OCI-LY3 (cell line): Measurements from ENCODE around the gene ATAD3C.
A peak's percentile ranks its signal among the peaks of the same experiment; 100 is the strongest.

ENCODE experiments used
- H2AFZ ChIP-seq: fragments of 200-600, 300-600 bp; shearing (Covaris generic); 2 replicates; pipeline ENCODE4 v1.6.0; 2014; ENCODE audit warnings: antibody characterized with exemption, low read depth, low read length
- H3K27ac ChIP-seq: fragments of 200-600, 300-600 bp; sonication (generic); 2 replicates; pipeline ENCODE4 v1.5.1; 2014; ENCODE audit warnings: mild to moderate bottlenecking, low read length, moderate library complexity, mixed read lengths
- H3K27me3 ChIP-seq: fragments of 200-600, 300-600 bp; sonication (generic); 2 replicates; pipeline ENCODE4 v1.6.1; 2014; ENCODE audit warnings: low read depth, low read length, mixed read lengths
- H3K36me3 ChIP-seq: fragments of 200-600, 300-600 bp; sonication (generic); replicated peaks from 2 replicates; pipeline ENCODE3; 2014; ENCODE audit warnings: low read depth, low read length, mixed read lengths
- H3K4me1 ChIP-seq: fragments of 300-600, 200-600 bp; sonication (generic); 2 replicates; pipeline ENCODE4 v1.6.1; 2014; ENCODE audit warnings: low read length, mixed read lengths
- H3K4me2 ChIP-seq: fragments of 200-600, 300-600 bp; sonication (generic); 2 replicates; pipeline ENCODE4 v1.6.1; 2014; ENCODE audit warnings: low read length, mixed read lengths
- H3K4me3 ChIP-seq: fragments of 300-600, 200-600 bp; sonication (generic); 2 replicates; pipeline ENCODE4 v1.5.1; 2014; ENCODE audit warnings: antibody characterized with exemption, mild to moderate bottlenecking, low read length, moderate library complexity
- H3K79me2 ChIP-seq: fragments of 300-600, 200-600 bp; shearing (Covaris generic); 2 replicates; pipeline ENCODE4 v1.6.1; 2014; ENCODE audit warnings: mild to moderate bottlenecking, low read length, mixed read lengths
- H3K9ac ChIP-seq: fragments of 300-600, 200-600 bp; shearing (Covaris generic); 2 replicates; pipeline ENCODE4 v1.6.0; 2014; ENCODE audit warnings: mild to moderate bottlenecking, low read length, moderate library complexity
- H3K9me3 ChIP-seq: fragments of 200-600, 300-600 bp; shearing (Covaris generic); 2 replicates; pipeline ENCODE4 v1.6.1; 2014; ENCODE audit warnings: low read length, mixed read lengths; ENCODE audit not compliant: insufficient read depth
- H4K20me1 ChIP-seq: fragments of 200-600, 300-600 bp; sonication (generic); 2 replicates; pipeline ENCODE4 v1.6.1; 2016; ENCODE audit warnings: low read length, mixed read lengths; ENCODE audit not compliant: insufficient read depth
- EZH2phosphoT487 ChIP-seq: fragments of 200-600 bp; shearing (Covaris generic); IDR thresholded peaks from 2 replicates; pipeline ENCODE4 v1.6.1; 2018; ENCODE audit warnings: antibody characterized with exemption, mixed run types, low read depth
- TF ChIP-seq, protein P1 (sequence below): fragments of 200-600, 300-600 bp; sonication (generic); IDR thresholded peaks from 2 replicates; pipeline ENCODE4 v1.5.1; 2014; ENCODE audit warnings: antibody characterized with exemption, low read length, low read depth

Gene ATAD3C

DNA sequence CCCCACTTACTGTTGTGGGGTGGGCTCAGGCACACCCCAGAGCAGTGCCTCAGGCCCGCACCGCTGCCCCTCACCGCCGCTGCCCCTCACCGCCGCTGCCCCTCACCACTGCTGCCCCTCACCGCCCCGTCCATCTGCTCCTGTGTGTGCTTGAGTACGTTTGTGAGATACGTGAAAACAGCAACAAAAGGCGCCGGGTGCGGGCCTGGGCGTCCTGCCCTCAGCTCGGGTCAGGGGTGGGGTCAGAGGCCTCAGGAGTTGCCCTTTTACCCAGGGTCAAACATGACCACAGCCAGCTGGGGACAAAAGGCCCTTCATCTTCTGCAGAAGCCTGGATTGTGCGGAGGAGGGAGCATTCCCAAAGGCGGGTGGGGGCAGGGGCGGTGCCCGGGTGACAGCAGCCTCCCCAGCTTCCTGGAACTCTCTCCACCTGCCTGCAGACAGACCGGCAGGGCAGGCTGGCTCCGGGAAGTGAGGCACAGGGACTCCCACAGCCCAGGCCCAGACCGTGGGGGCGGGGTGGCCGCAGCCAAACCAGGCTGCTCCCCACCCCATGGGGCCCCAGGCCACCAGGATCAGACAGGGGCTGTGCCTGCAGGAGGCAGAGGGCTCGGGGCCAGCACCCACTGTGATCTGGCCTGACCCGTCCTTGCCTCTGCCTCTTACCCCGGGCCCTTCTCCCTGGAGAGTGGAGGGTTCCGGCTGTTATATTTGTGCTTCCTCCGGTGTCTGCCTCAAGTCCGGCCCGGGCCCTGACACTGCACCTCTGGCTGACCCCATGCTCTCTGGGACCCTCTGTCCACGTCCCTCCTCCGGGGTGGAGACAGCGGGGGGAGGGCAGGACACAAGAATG lies 16.3 kb upstream of the ATAD3C start:
- H3K9me3 ChIP-seq, result no peaks in the 10 kb centered on the region
- H3K4me3 ChIP-seq, result no peak overlapping the region
- no peak overlapping the region for H3K4me2 ChIP-seq
- TF ChIP-seq EZH2phosphoT487, result no peak
- TF ChIP-seq, protein P1, sequence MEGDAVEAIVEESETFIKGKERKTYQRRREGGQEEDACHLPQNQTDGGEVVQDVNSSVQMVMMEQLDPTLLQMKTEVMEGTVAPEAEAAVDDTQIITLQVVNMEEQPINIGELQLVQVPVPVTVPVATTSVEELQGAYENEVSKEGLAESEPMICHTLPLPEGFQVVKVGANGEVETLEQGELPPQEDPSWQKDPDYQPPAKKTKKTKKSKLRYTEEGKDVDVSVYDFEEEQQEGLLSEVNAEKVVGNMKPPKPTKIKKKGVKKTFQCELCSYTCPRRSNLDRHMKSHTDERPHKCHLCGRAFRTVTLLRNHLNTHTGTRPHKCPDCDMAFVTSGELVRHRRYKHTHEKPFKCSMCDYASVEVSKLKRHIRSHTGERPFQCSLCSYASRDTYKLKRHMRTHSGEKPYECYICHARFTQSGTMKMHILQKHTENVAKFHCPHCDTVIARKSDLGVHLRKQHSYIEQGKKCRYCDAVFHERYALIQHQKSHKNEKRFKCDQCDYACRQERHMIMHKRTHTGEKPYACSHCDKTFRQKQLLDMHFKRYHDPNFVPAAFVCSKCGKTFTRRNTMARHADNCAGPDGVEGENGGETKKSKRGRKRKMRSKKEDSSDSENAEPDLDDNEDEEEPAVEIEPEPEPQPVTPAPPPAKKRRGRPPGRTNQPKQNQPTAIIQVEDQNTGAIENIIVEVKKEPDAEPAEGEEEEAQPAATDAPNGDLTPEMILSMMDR, result no peak
- H3K36me3 ChIP-seq, result no peaks in the 10 kb centered on the region
- no peaks in the 10 kb centered on the region for H4K20me1 ChIP-seq
- peaks cover 9% of the 10 kb centered on the region for H3K4me1 ChIP-seq
- no peak overlapping the region for H3K9ac ChIP-seq
- H3K27me3 ChIP-seq, result no peaks in the 10 kb centered on the region
- H3K79me2 ChIP-seq, result no peaks in the 10 kb centered on the region
- peak overlapping the region; percentile 52; the same call in 1 of the 2 replicates for H2AFZ ChIP-seq
- no peak overlapping the region for H3K27ac ChIP-seq

DNA sequence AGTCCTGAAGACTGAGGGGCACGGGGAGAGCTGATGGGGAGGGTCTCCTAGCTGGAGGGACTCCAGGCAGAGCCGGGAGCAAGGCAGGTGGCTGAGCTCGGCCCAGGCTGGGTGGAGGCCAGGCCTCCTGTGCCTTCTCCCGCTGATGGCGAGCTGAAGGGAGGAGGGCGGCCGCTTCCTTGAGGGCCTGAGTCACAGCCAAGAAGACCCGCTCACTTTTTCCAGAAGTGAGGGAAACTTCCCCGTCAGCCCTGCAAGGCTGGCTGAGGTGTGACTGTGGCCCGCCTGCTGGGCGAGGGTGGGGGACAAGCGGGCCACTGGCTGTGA lies 15.7 kb upstream of the ATAD3C start:
- Histone ChIP-seq H4K20me1 (no peaks in the 10 kb centered on the region), H2AFZ (0 out of 2 replicates have a peak overlapping the region, but pooled peaks have one; percentile 52), H3K4me1 (peaks cover 15% of the 10 kb centered on the region), H3K9ac (no peak overlapping the region), H3K36me3 (no peaks in the 10 kb centered on the region), H3K27ac (no peak overlapping the region), H3K79me2 (no peaks in the 10 kb centered on the region), H3K4me2 (no peak overlapping the region), H3K27me3 (no peaks in the 10 kb centered on the region), H3K9me3 (no peaks in the 10 kb centered on the region), H3K4me3 (no peak overlapping the region)
- TF ChIP-seq, protein P1, result no peak
- no peak for TF ChIP-seq EZH2phosphoT487

DNA sequence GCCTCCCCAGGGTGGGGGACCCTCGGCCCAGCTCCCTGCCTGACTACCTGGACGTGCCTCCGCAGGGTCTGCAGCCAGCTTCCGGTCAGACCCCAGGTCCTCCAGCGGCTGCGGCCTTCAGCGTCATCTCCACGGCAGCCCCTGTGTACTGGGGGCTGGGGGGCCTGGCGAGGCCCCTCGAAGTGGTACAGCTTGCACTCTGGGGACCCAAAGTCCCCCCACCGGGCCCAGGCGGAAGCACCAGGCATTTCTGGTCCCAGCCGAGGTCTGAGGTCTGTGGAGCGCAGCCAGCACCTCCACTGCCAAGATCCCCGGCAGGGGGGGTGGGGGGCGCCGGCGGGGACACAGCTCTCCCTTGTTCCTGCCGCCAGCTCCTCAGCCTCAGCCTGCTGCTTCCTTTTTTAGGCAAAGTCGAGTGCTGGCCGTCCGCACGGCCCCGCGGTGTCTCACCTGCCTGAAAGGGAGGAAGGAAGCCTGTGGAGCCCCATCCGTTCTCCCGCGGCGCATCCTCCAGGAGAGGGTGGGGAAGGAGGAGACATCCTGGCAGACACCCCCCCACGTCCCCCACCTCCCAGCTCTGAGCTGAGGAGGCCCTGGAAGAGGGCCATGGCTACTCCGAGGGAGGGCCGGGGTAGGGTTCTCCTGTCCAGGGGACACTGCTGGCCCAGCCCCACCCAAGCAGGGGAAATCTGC lies 15.2 kb upstream of the ATAD3C start:
- Histone ChIP-seq H3K9ac (no peak overlapping the region), H3K27ac (no peak overlapping the region)

DNA sequence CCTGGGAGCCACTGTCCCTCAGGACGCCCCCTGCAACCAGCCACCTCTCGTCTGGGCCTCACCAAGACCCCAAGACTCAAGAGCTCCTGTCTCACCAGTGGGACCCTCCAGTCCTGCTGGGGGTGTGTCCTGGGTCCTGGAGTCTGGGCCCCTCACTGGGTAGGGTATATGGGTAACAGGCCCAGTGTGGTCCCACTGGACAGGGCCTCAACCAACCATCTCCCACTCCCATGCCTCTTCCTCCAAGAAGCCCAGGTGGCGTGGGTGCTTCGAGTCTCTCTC lies 14.7 kb upstream of the ATAD3C start:
- Histone ChIP-seq H3K27me3 (no peaks in the 10 kb centered on the region), H4K20me1 (no peaks in the 10 kb centered on the region), H3K9me3 (no peaks in the 10 kb centered on the region), H3K27ac (no peak overlapping the region), H3K4me1 (peaks cover 15% of the 10 kb centered on the region), H3K4me2 (no peak overlapping the region), H2AFZ (no peak overlapping the region), H3K4me3 (no peak overlapping the region), H3K9ac (no peak overlapping the region), H3K79me2 (no peaks in the 10 kb centered on the region), H3K36me3 (no peaks in the 10 kb centered on the region)
- TF ChIP-seq, protein P1, result no peak
- no peak for TF ChIP-seq EZH2phosphoT487

More for the DNA sequence above, 15.2 kb upstream of the ATAD3C start:
- peaks cover 15% of the 10 kb centered on the region for H3K4me1 ChIP-seq
- TF ChIP-seq, protein P1, result no peak
- no peak for TF ChIP-seq EZH2phosphoT487
- H3K36me3 ChIP-seq, result no peaks in the 10 kb centered on the region
- no peaks in the 10 kb centered on the region for H3K79me2 ChIP-seq
- 0 out of 2 replicates have a peak overlapping the region, but pooled peaks have one; percentile 21 for H2AFZ ChIP-seq
- no peaks in the 10 kb centered on the region for H4K20me1 ChIP-seq
- H3K9me3 ChIP-seq, result no peaks in the 10 kb centered on the region
- H3K4me3 ChIP-seq, result no peak overlapping the region
- no peak overlapping the region for H3K4me2 ChIP-seq
- no peaks in the 10 kb centered on the region for H3K27me3 ChIP-seq
